HepG2 (cell line): ENCODE data around the gene SH2D2A. TPM values are rescaled to one million over a fixed set of nuclear protein-coding genes. Genes with fewer than 3 reads are reported as not detected.

Source experiments
- ATAC-seq: fragments of 200-7000 bp; cut with Tn5 transposase; 3 replicates; pipeline ENCODE4 v1.9.1; 2020; ENCODE audit warnings: mild to moderate bottlenecking, moderate library complexity
- BruUV-seq: library from RNA; stranded (reverse); fragments of 400-500 nt; replicated peaks from 2 replicates; lab custom pipeline; 2021; lab: Mats Ljungman, UMichigan
- CTCF ChIA-PET: fragments of 300-600 bp; formaldehyde crosslinking; extraction: SDS; loops from one replicate; lab custom pipeline; 2021; ENCODE audit warnings: low total read pairs, inconsistent platforms, low intra/inter-chr PET ratio; lab: Yijun Ruan, JAX
- POLR2A ChIA-PET: fragments of 350-600 bp; sonication (Branson Sonifier 250); formaldehyde crosslinking; loops from one replicate; lab custom pipeline; 2020; ENCODE audit warnings: antibody characterized with exemption, inconsistent platforms; lab: Yijun Ruan, JAX
- DNase-seq: peaks from one replicate; pipeline ENCODE4 v3.0.0-alpha.2; 2015; ENCODE audit warnings: low spot score
- FAIRE-seq: peaks from 3 replicates; lab custom pipeline; 2011; peaks lifted over from hg19 to GRCh38; lab: Jason Lieb, UNC
- H2AFZ ChIP-seq: one replicate; pipeline ENCODE4 v1.6.1; 2011; ENCODE audit warnings: low read length, inconsistent platforms
- H3K27ac ChIP-seq: fragments of 300-600 bp; 3 replicates; pipeline ENCODE4 v1.8.0; 2011; ENCODE audit warnings: mixed run types, mild to moderate bottlenecking, mixed read lengths, low read length, inconsistent platforms; ENCODE audit not compliant: insufficient read depth; ENCODE audit errors: extremely low read length
- H3K27me3 ChIP-seq, 2 experiments: fragments of 200-600 bp in 1 of 2; 2 replicates in 1 of 2; 3 replicates in 1 of 2; pipeline versions ENCODE4 v1.6.0 to v1.8.0; 2011; ENCODE audit warnings: low read length in 2 of 2, mild to moderate bottlenecking in 2 of 2, moderate library complexity in 2 of 2, inconsistent platforms in 1 of 2; ENCODE audit not compliant: insufficient read depth in 2 of 2, control insufficient read depth in 1 of 2
- H3K36me3 ChIP-seq, 2 experiments: fragments of 200-600 bp in 1 of 2; replicated peaks in 1 of 2; 2 replicates in 1 of 2; 3 replicates in 1 of 2; pipeline versions ENCODE4 v1.5.1 to v1.8.0; 2011; ENCODE audit warnings: low read length in 2 of 2, inconsistent platforms in 1 of 2; ENCODE audit not compliant: insufficient read depth in 2 of 2, control insufficient read depth in 1 of 2
- H3K4me1 ChIP-seq: 2 replicates; pipeline ENCODE4 v1.5.1; 2012; ENCODE audit warnings: low read length, inconsistent platforms; ENCODE audit not compliant: insufficient read depth
- H3K4me2 ChIP-seq: 2 replicates; pipeline ENCODE4 v1.6.0; 2011; ENCODE audit warnings: low read depth, low read length, inconsistent platforms
- H3K4me3 ChIP-seq, 3 experiments: fragments of 200-600 bp in 1 of 3; sonication (generic), shearing (Covaris generic) in 1 of 3; replicated peaks in 1 of 3; 2 replicates each; pipeline ENCODE4 v1.5.1; 2011 to 2016; ENCODE audit warnings: low read length in 3 of 3, inconsistent platforms in 2 of 3, low read depth in 2 of 3, mild to moderate bottlenecking in 2 of 3, control low read depth in 1 of 3, mixed read lengths in 1 of 3; ENCODE audit not compliant: insufficient read depth in 1 of 3
- H3K79me2 ChIP-seq: one replicate; pipeline ENCODE4 v1.6.1; 2011; ENCODE audit warnings: low read length, inconsistent platforms; ENCODE audit not compliant: insufficient read depth
- H3K9ac ChIP-seq: 2 replicates; pipeline ENCODE4 v1.6.0; 2011; ENCODE audit warnings: mild to moderate bottlenecking, low read depth, low read length, inconsistent platforms; ENCODE audit not compliant: insufficient read depth
- H3K9me3 ChIP-seq: 2 replicates; pipeline ENCODE4 v1.5.1; 2012; ENCODE audit warnings: mild to moderate bottlenecking, low read length
- H4K20me1 ChIP-seq: 2 replicates; pipeline ENCODE4 v1.6.0; 2011; ENCODE audit warnings: inconsistent platforms, mild to moderate bottlenecking, low read length, moderate library complexity; ENCODE audit not compliant: insufficient read depth
- IKZF4 ChIP-seq: sonication (generic); formaldehyde crosslinking; IDR thresholded peaks from 2 replicates; pipeline ENCODE4 v1.5.1; 2020; ENCODE audit warnings: borderline replicate concordance, mild to moderate bottlenecking, low read depth, missing genetic modification reagents; ENCODE audit errors: not compliant biosample characterization
- MEIS1 ChIP-seq: sonication (generic); formaldehyde crosslinking; IDR thresholded peaks from 2 replicates; pipeline ENCODE4 v1.9.0; 2021; ENCODE audit warnings: mild to moderate bottlenecking, missing genetic modification reagents, moderate library complexity, borderline replicate concordance
- NKX3-1 ChIP-seq: sonication (generic); formaldehyde crosslinking; IDR thresholded peaks from 2 replicates; pipeline ENCODE4 v1.5.0; 2020; ENCODE audit warnings: missing genetic modification reagents
- ZNF367 ChIP-seq: sonication (generic); formaldehyde crosslinking; IDR thresholded peaks from 2 replicates; pipeline ENCODE4 v1.4.0; 2020; ENCODE audit warnings: missing genetic modification reagents, borderline replicate concordance
- ZNF598 ChIP-seq: sonication (generic); formaldehyde crosslinking; IDR thresholded peaks from 2 replicates; pipeline ENCODE4 v1.5.1; 2020; ENCODE audit warnings: mild to moderate bottlenecking, missing genetic modification reagents, borderline replicate concordance
- ZSCAN22 ChIP-seq: sonication (generic); formaldehyde crosslinking; IDR thresholded peaks from 2 replicates; pipeline ENCODE4 v1.4.0; 2020; ENCODE audit warnings: mild to moderate bottlenecking, missing genetic modification reagents
- WGBS: methylation state at CpG from one replicate; pipeline ENCODE4 v1.1.6; 2017; ENCODE audit warnings: low lambda C conversion rate; 5-methylcytosine and 5-hydroxymethylcytosine counted together
- in situ Hi-C: cut with HindIII; loops from 2 replicates; pipeline ENCODE4 v1.10.0; 2017; ENCODE audit warnings: low pct_unique_long_range_greater_than_20kb; ENCODE audit not compliant: extremely low pct_ligation_motif_present
- intact Hi-C: fragments of 100-400 bp; cut with micrococcal nuclease; formaldehyde crosslinking; loops from one replicate; pipeline ENCODE4 v1.10.0; 2022; ENCODE audit not compliant: unreplicated experiment
- polyA plus RNA-seq, 8 experiments: library from polyadenylated mRNA; depleted of rRNA in 3 of 8; stranded (reverse) in 7 of 8; unstranded in 1 of 8; fragments of >200 nt; fragmentation: Illumina TruSeq in 4 of 8; extraction: Trizol in 4 of 8; gene quantifications; 2 replicates each; pipeline versions ENCODE4 v1.2.1 to v1.2.3, GENCODE V29; 2011 to 2016; ENCODE audit warnings: low read depth in 4 of 8, missing spikeins in 1 of 8, mixed read lengths in 1 of 8; ENCODE audit not compliant: insufficient read depth in 1 of 8
- total RNA-seq, 5 experiments: library from RNA; depleted of rRNA; stranded (reverse); fragments of >200 nt; fragmentation: Illumina TruSeq; extraction: Trizol; gene quantifications; 2 replicates each; pipeline ENCODE4 v1.2.3, GENCODE V29; 2016; ENCODE audit warnings: low read depth in 1 of 5
- TF ChIP-seq, protein P1 (sequence below): sonication (generic); formaldehyde crosslinking; IDR thresholded peaks from 2 replicates; pipeline ENCODE4 v1.4.0; 2020; ENCODE audit warnings: low read depth, missing genetic modification reagents
- TF ChIP-seq, protein P2 (sequence below), 2 experiments: sonication (generic) in 1 of 2; formaldehyde crosslinking in 1 of 2; IDR thresholded peaks; 2 replicates each; pipeline versions ENCODE4 v1.4.0 to v1.6.1; 2016 to 2020; ENCODE audit warnings: borderline replicate concordance in 1 of 2, low read depth in 1 of 2, mild to moderate bottlenecking in 1 of 2, missing genetic modification reagents in 1 of 2
- TF ChIP-seq, protein P3 (sequence below): sonication (generic); formaldehyde crosslinking; IDR thresholded peaks from 2 replicates; pipeline ENCODE4 v1.5.1; 2020; ENCODE audit warnings: mild to moderate bottlenecking, missing genetic modification reagents, borderline replicate concordance
- TF ChIP-seq, protein P4 (sequence below): sonication (generic); formaldehyde crosslinking; IDR thresholded peaks from 2 replicates; pipeline ENCODE4 v1.4.0; 2020; ENCODE audit warnings: missing genetic modification reagents, borderline replicate concordance

SH2D2A gene
- total and polyA plus RNA-seq, 2 of the 13 experiments (the other 11 are each of a cell fraction or from before 2014, with no cell fraction given), result 0.57 to 0.73 TPM

DNA sequence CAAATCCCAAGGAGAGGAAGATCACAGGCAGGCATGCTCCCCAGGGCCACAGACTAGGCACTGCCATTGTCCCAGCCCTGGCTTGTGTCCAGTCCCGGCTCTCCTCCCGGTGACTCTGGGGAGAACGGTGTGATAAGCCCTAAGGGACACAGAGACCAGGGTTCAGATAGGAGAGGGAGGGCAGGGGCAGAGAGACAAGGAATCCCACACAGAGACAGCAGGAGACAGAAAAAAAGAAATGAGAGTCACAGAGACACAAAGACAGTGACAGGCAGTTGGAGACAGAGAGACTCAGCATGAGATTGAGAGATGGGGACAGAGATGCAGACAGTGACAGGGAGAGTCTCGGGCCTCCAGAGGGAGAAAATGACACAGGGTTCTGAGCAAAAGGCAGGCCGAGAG, 41.9 kb upstream of the SH2D2A start:
- no TSS peak for BruUV-seq
- Histone ChIP-seq H2AFZ (no peak overlapping the region), H3K79me2 (no peaks in the 10 kb centered on the region), H3K4me3 (peak overlapping the region in 2 of 3 experiments; percentile 16 to 55; a peak in 2 of 6 replicates), H3K9me3 (no peaks in the 10 kb centered on the region), H3K27ac (no peak overlapping the region), H3K4me1 (peaks cover 24% of the 10 kb centered on the region), H3K9ac (no peak overlapping the region), H3K27me3 (peaks cover 23 to 81% of the 10 kb centered on the region in 2 experiments), H3K36me3 (no peaks in the 10 kb centered on the region), H3K4me2 (peak overlapping the region; percentile 68; the same call in 1 of the 2 replicates), H4K20me1 (0 out of 2 replicates have a peak, but pooled peaks cover 2% of the 10 kb centered on the region)
- in situ Hi-C loops (no loop called here), intact Hi-C loops (no loop called here)
- POLR2A ChIA-PET, result no interaction called here
- peak; percentile 46 for ATAC-seq
- CTCF ChIA-PET, result interaction anchor here (3.8 kb wide), 1 partner anchor 20 kb away, joined by 21 read pairs; no protein-coding TSS in a partner anchor
- WGBS, result 0% methylated on average over 5 of the region's 5 CpGs
- no peak for DNase-seq
- FAIRE-seq, result no peak
- TF ChIP-seq IKZF4 (CRISPR knock-in tag), result no peak
- no peak for TF ChIP-seq MEIS1 (CRISPR knock-in tag)
- no peak for TF ChIP-seq ZNF598 (CRISPR knock-in tag)
- TF ChIP-seq, protein P1, sequence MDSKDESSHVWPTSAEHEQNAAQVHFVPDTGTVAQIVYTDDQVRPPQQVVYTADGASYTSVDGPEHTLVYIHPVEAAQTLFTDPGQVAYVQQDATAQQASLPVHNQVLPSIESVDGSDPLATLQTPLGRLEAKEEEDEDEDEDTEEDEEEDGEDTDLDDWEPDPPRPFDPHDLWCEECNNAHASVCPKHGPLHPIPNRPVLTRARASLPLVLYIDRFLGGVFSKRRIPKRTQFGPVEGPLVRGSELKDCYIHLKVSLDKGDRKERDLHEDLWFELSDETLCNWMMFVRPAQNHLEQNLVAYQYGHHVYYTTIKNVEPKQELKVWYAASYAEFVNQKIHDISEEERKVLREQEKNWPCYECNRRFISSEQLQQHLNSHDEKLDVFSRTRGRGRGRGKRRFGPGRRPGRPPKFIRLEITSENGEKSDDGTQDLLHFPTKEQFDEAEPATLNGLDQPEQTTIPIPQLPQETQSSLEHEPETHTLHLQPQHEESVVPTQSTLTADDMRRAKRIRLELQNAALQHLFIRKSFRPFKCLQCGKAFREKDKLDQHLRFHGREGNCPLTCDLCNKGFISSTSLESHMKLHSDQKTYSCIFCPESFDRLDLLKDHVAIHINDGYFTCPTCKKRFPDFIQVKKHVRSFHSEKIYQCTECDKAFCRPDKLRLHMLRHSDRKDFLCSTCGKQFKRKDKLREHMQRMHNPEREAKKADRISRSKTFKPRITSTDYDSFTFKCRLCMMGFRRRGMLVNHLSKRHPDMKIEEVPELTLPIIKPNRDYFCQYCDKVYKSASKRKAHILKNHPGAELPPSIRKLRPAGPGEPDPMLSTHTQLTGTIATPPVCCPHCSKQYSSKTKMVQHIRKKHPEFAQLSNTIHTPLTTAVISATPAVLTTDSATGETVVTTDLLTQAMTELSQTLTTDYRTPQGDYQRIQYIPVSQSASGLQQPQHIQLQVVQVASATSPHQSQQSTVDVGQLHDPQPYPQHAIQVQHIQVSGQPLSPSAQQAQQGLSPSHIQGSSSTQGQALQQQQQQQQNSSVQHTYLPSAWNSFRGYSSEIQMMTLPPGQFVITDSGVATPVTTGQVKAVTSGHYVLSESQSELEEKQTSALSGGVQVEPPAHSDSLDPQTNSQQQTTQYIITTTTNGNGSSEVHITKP, result no peak
- TF ChIP-seq ZSCAN22 (CRISPR knock-in tag), result no peak
- TF ChIP-seq ZNF367 (CRISPR knock-in tag), result no peak
- TF ChIP-seq, protein P2, sequence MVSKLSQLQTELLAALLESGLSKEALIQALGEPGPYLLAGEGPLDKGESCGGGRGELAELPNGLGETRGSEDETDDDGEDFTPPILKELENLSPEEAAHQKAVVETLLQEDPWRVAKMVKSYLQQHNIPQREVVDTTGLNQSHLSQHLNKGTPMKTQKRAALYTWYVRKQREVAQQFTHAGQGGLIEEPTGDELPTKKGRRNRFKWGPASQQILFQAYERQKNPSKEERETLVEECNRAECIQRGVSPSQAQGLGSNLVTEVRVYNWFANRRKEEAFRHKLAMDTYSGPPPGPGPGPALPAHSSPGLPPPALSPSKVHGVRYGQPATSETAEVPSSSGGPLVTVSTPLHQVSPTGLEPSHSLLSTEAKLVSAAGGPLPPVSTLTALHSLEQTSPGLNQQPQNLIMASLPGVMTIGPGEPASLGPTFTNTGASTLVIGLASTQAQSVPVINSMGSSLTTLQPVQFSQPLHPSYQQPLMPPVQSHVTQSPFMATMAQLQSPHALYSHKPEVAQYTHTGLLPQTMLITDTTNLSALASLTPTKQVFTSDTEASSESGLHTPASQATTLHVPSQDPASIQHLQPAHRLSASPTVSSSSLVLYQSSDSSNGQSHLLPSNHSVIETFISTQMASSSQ (IDR thresholded peaks at IDR 0.05; ENCODE audit: low read depth), result no peak
- TF ChIP-seq, protein P2 (CRISPR knock-in tag; IDR thresholded peaks at IDR 0.05; ENCODE audit: borderline replicate concordance), result no peak
- TF ChIP-seq NKX3-1 (CRISPR knock-in tag), result no peak
- TF ChIP-seq, protein P3, sequence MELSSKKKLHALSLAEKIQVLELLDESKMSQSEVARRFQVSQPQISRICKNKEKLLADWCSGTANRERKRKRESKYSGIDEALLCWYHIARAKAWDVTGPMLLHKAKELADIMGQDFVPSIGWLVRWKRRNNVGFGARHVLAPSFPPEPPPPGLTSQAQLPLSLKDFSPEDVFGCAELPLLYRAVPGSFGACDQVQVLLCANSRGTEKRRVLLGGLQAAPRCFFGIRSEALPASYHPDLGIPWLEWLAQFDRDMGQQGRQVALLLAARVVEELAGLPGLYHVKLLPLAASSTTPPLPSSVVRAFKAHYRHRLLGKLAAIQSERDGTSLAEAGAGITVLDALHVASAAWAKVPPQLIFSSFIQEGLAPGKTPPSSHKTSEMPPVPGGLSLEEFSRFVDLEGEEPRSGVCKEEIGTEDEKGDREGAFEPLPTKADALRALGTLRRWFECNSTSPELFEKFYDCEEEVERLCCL (CRISPR knock-in tag), result no peak
- TF ChIP-seq, protein P4, sequence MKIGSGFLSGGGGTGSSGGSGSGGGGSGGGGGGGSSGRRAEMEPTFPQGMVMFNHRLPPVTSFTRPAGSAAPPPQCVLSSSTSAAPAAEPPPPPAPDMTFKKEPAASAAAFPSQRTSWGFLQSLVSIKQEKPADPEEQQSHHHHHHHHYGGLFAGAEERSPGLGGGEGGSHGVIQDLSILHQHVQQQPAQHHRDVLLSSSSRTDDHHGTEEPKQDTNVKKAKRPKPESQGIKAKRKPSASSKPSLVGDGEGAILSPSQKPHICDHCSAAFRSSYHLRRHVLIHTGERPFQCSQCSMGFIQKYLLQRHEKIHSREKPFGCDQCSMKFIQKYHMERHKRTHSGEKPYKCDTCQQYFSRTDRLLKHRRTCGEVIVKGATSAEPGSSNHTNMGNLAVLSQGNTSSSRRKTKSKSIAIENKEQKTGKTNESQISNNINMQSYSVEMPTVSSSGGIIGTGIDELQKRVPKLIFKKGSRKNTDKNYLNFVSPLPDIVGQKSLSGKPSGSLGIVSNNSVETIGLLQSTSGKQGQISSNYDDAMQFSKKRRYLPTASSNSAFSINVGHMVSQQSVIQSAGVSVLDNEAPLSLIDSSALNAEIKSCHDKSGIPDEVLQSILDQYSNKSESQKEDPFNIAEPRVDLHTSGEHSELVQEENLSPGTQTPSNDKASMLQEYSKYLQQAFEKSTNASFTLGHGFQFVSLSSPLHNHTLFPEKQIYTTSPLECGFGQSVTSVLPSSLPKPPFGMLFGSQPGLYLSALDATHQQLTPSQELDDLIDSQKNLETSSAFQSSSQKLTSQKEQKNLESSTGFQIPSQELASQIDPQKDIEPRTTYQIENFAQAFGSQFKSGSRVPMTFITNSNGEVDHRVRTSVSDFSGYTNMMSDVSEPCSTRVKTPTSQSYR (CRISPR knock-in tag), result no peak
